GM21619 (cell line): Measurements from ENCODE around the gene GPRC5A.
"Not testable (repeated sequence)": the region's sequence is repeated elsewhere in the genome, so short reads cannot be mapped to it uniquely, and the experiment has no call there.

Experiments
- ATAC-seq: cut with Tn5 transposase; IDR thresholded peaks from one replicate; pipeline ENCODE4 v1.9.1; 2021; ENCODE audit not compliant: unreplicated experiment

Gene GPRC5A, protein sequence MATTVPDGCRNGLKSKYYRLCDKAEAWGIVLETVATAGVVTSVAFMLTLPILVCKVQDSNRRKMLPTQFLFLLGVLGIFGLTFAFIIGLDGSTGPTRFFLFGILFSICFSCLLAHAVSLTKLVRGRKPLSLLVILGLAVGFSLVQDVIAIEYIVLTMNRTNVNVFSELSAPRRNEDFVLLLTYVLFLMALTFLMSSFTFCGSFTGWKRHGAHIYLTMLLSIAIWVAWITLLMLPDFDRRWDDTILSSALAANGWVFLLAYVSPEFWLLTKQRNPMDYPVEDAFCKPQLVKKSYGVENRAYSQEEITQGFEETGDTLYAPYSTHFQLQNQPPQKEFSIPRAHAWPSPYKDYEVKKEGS

DNA sequence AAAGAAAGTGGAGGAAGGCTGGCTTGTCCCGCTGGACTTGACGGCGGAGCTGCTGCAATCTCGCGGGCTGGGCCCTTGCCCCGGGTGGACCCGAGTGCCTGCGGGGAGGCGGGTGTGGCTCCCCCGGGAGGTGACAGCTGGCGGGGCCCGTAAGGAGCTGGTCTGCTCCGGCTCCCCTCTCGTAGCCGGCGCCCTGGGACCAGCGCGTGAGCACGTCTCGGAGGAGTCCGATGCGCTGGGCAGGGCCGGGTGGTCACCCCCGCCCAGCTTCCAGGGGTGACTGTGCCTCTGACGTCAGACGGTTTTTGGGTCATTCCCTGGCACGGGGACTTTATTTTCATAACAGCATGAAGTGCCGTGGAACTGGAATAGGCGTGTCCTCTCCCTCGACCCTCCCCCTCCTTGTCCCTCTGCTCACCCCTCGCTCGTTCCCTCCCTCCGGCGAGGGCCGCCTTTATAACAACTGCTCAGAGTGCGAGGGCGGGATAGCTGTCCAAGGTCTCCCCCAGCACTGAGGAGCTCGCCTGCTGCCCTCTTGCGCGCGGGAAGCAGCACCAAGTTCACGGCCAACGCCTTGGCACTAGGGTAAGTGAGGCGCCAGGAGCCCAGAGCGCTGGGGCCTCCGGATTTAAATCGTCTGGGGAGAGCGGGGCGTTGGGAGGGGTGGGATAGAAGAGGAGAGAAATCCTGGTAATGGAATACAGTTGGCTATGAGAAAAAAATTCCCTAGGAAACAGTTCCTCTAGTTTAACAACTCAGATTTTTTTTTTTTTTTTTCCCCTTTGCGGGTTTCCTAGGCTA, at the start of gene GPRC5A:
Gene GPRC5A, plus strand, starts transcription at position 483 of the 801 bp plus-strand sequence. CDS start 16,688 bp downstream, outside the sequence.
- ATAC-seq = peak; percentile 43

DNA sequence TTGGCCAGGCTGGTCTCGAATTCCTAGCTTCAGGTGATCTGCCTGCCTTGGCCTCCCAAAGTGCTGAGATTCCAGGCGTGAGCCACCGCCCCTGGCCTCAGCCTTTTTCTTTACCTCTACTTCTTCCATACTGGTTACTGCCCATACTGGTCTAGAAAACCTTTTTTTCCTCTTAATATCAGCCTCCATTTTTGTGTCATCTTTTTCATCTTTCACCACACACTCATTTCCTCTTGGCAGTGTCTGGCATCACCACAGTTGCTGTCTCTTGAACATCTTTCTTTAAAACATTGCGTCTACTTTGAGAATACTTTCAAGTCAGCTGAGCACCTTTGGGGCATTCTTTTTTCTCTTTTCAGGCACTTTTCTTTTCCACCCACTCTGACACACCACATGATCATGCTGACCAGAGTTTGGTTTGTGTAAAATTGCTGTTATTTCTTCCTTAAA, 45.5 kb upstream of the GPRC5A start:
- no peak for ATAC-seq

DNA sequence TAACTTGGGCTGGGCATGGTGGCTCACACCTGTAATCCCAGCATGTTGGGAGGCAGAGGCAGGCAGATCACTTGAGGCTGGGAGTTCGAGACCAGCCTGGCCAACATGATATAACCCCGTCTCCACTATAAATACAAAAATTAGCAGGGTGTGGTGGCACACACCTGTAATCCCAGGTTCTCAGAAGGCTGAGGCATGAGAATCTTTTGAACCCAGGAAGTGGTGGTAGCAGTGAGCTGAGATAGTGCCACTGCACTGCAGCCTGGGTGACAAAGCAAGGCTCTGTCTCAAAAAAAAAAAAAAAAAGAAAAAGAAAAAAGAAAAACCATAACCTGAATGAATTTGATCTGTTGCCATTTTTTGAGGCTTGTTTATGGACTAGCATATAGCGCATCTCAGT, 44.6 kb upstream of the GPRC5A start:
- ATAC-seq = not testable (repeated sequence)

DNA sequence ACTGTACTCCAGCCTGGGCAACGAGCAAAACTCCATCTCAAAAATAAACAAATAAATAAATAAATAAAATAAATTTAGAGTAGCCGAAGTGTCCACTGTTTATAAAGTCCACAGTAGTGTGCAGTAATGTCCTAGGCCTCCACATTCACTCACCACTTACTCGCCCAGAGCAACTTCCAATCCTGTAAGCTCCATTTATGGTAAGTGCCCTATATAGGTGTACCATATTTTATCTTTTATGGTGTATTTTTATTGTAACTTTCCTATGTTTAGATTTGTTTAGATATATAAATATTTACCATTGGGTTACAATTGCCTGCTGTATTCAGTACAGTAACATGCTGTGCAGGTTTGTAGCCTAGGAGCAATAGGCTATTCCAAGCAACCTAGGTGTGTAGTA, 37.9 kb upstream of the GPRC5A start:
- ATAC-seq = no peak

DNA sequence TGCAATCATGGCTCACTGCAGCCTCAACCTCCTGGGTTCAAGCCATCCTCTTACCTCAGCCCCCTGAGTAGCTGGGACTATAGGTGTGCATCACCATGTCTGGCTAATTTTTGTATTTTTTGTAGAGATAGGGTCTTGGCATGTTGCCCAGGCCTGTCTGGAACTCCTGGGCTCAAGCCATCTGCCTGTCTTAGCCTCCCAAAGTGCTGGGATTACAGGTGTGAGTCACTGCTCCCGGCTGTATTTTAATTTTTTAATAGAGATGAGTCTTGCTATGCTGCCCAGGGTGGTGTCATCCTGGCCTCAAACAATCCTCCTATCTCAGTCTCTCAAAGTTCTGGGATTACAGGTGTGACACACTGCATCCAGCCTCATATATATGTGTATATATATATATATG, 31.7 kb upstream of the GPRC5A start:
- ATAC-seq = no peak

DNA sequence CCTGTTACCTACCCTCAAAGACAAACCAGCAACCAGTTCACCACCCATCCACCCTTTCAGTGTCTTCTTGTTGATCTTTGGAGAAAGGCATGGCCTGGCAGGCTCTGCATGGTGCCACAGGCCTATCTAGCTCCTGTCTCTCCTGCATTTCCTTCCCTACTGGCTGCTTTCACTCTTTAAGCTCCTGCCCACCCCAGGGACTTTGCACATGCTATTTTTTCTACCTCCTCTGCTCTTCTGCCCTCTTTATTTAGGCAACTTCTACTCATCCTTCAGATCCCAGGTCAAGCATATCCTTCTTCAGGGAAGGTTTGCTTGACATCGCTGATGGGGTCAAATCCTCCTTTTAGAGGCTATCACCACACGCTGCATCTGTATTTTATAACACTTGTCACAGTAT, 27.1 kb upstream of the GPRC5A start:
- ATAC-seq = no peak

DNA sequence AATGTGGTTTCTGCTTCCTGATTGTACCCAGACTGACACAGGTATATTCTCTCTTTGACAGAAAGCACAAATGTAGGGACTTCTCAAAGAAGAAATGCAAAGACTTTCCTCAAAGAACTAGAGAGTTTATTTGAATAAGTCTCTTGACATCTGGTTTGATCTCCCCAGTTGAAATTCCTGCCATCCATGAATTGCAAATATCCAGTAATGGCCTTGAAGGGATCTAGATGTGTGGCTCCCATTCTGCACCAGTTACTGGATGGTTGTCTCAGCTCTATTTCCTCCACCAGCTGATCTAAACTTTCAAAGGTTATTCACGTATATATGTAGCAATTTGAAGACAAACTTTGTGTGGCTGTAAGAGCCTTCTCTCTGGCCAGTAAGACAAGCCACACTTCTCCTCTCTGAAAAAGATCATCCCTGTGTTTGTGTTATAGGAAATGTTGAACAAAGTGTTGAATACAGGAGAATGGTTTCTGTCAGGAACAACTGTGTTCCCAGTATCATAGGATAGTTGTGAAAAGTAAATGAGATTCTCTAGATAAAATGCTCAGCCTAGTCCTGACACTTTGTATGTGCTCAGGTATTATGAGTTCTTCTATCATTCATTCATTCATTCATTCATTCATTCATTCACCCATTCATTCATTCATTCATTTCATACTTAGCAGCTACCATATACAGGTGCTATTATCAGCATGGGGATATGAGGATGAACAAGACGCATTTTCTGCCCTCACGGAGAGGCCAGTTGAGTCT, 22.7 kb upstream of the GPRC5A start:
- no peak for ATAC-seq

DNA sequence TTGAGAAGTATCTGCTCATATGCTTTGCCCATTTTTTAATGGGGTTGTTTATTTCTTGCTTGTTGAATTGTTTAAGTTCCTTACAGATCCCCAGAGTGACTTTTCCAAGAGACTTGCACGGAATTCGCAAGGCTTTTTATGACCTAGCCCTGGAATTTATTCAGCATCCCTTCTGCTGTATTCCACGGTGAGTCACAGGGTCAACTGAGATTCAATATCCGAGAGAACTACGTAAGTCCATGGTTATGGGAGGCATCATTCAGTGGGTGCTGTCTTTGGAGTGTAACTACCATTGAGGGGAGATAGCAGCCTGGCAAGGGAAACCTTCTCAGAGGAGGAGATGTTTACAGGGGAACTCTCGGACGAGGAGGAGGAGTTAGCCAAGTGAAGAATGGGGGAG, 20.9 kb upstream of the GPRC5A start:
- no peak for ATAC-seq

DNA sequence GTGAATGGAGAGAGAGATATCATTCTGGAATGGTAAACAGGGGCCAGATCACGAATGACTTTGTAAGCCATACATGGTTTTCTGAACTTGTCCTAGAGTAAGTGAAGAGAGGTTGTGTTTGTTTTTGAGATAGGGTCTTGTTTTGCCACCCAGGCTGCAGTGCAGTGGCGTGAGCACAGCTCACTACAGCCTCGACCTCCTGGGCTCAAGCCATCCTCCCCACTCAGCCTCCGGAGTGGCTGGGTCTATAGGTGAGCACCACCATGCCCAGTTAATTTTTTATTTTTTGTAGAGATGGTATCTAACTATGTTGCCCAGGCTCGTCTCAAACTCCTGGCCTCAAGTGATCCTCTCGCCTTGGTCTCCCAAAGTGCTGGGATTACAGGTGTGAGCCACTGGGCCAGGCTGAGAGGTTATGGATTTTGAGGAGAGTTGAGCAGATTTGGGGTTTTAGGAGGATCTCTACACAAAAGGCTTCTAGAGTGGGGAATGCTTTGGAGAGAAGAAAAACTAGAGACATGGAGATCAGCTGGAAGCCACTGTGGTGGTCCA, 19.7 kb upstream of the GPRC5A start:
- ATAC-seq = no peak

DNA sequence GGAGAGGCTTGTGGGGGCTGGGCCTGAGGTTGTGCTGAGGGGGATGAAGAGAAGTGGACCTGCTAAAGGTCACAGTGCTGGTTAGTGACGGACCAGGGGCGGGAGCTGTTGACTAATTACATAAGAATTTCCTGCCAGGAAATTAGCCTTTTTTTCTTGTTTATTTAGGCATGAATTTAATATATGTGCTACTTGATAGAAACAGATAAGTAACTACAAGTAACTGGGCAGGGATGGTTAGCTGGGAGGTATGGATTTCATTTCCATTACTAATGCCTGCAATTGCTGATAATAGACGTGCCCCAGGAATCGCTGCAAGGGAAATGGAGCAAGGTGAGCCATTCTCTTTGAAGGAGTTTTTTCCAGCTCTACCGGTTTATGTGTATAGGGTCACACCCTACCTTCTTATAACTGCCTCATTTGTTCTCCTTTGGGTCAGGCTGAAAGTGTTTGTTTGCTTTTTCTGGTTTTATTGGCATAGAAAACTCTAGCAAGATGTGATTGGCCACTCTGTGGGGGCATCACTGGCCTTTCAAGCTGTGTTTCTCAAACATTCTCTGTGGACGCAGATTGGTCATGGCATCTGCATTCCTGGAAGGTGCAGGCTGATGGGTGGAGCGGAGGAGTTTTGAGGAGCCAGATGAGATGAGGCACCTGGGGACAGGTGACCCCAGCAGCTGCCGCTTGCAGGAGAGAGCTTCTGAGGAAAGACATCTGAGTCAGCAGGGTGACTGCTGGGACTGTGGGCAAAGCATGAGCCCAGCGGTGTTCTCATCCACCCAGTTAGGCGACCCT, 19.0 kb upstream of the GPRC5A start:
- ATAC-seq = no peak

DNA sequence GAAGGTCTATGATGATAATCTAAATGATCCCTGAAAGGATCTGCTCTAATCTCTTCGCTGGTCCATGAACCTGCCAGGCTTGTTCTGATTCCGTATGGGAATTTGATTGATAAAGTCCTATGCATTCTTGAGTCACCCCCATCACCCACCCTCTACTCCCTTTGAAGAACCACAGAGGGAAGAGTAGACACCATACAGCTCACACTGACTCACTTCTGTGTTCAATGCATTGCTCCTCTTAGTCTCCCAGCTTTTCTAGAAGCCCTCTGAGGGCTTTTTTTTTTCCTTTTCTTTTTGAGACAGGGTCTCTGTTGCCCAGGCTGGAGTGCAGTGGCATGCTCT, 18.5 kb upstream of the GPRC5A start:
- no peak for ATAC-seq

DNA sequence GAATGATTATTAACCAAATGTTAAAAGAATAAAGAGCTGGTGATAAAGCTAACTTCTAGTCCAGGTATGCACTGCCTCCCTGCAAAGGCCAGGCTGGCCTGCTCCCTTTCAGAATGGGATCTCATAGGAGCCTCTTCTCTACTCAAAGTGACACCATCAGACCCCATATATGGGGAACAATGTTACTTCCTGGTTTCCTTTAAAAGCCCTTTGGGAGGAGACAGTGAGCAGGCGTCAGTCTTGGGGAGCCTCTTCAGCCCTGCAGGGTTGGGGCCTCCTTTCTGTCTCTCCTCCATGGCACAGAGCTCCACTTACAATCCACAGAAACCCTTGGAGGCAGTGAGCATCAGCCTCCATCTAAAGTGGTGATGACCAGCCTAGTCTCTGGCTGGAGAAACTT, 17.3 kb upstream of the GPRC5A start:
- ATAC-seq = no peak

DNA sequence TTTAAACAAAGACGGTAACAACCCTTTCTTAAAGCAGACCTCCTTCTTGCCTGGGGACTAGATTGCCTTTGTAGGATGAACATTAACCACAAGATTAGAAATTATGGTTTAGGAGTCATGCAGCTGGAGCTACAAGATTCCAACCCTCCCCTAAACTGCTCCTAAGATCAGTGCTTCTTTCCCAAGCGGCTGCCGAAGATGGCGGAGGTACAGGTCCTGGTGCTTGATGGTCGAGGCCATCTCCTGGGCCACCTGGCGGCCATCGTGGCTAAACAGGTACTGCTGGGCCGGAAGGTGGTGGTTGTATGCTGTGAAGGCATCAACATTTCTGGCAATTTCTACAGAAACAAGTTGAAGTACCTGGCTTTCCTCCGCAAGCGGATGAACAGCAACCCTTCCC, 16.1 kb upstream of the GPRC5A start:
- not testable (repeated sequence) for ATAC-seq

DNA sequence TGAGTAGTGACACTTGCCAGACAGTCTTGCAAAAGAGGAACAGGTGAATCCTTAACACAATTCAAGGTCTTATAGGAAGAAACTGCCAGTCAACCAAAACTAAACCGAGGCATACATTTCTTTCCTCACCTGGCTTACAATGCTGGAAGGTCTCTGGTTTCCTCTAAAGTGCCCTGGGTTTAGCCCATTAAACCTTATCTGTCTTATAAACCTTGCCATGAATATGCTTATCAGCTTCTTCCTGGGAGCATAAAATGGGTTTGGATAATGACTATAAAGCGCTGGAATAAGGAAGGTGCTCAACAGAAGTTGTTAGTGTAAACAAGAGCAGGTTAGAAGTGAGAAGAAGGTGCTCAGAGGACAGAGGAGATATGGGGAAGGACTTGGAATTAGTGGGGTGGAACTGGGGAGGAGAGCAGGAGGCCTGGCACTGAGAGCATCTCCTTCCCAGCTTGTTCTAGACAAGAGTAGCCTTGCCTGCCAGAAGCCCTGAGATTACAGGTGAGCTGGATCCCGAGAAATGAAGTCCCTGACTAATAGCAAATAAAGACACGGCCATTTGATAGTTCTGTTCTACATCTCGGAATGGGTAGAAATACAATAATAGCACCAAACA, 14.1 kb upstream of the GPRC5A start:
- no peak for ATAC-seq

DNA sequence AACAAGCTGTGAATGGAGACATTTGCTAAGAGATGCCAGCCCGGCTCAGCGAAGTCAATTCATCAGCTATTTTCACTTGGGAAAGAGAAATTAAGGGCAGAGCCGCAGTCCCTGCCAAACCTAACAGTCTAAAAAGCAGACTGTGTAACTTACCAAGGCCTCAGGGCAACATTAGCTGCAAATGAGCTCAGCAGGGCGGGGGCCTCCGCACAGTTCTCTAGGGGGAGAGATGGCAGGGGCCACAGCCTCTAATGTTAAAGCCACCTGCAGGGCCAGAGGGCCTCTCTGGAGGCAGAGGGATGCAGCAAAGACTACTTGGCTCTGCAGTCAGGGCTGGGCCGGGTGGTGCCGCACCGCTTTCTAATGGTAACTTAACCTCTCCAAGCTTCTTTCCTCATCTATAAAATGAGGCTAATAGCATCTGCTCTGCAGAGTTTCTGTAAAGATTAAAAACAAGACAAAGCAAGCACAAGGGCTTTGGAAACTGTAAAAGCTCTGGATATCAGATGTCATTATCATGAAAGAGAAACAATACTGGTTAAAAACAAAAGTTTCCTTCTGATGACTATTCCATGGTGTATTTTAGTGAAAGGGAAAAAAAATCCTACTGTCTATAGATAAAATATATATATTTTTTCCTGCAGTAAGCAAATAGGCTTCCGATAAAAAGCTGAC, 13.4 kb upstream of the GPRC5A start:
- no peak for ATAC-seq

DNA sequence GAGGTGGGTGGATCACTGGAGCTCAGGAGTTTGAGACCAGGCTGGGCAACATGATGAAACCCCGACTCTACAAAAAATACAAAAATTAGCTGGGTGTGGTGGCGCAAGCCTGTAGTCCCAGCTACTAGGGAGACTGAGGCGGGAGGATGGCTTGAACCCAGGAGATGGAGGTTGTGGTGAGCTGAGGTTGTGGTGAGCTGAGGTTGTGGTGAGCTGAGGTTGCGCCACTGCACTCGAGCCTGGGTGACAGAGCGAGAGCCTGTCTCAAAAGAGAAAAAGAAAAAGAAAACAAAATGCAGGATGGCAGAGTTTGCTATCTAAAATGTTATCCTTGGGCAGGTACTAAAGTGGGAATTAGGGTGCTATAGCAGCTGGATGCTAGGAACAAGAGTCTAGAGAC, 10.8 kb upstream of the GPRC5A start:
- no peak for ATAC-seq

DNA sequence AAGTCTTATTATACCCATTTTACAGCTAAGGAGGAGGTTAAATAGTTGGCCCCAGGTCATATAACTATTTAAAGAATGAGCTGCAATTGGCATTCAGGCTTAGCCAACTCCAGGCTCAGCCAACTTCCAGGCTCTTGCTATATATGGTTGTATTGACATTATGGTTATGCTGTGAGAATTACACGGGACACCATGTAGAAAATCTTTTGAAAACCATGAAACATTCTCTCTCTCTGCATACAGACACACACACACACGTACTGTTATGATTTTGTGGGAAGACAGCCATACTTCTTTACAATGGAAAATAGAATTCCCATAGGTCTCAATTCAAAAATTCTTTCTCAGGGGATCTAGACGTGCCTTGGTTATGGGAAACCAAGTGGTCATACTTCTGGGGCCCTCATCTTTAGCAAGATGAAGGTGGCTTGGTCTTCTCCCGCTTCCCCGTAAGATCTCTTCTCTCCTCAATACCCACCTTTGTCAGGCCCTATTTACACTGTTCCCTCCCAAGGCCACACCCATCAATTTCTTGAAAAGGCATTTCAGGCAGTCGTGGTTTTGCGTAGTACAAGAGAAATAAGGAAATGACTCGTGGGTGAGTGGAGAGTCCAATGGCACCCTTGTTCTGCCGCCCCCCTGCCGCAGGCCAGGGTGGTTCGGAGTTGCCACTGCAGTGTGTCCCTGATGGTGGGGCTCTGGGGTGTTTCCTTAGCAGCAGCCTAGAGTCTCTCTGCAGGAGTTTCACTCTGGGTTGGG, 10.0 kb upstream of the GPRC5A start:
- no peak for ATAC-seq

DNA sequence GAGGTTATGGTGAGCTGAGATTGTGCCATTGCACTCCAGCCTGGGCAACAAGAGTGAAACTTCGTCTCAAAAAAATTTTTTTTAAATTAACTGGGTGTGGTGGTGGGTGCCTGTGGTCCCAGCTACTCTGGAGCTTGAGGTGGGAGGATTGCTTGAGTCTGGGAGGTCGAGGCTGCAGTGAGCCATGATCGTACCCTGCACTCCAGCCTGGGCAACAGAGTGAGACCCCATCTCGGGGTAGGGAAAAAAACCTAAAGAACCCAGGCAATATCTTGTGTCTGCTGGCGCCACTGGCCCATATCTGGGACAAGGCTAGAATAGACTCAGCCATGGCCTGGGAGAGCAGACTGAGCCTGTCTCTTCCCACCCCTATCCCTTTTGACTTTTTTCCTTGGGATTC, 9.1 kb upstream of the GPRC5A start:
- ATAC-seq = no peak
